Measurements from ENCODE around the gene DDX24. TPM values are rescaled to one million over a fixed set of nuclear protein-coding genes. Genes with fewer than 3 reads are reported as not detected.

The DDX24 gene, protein sequence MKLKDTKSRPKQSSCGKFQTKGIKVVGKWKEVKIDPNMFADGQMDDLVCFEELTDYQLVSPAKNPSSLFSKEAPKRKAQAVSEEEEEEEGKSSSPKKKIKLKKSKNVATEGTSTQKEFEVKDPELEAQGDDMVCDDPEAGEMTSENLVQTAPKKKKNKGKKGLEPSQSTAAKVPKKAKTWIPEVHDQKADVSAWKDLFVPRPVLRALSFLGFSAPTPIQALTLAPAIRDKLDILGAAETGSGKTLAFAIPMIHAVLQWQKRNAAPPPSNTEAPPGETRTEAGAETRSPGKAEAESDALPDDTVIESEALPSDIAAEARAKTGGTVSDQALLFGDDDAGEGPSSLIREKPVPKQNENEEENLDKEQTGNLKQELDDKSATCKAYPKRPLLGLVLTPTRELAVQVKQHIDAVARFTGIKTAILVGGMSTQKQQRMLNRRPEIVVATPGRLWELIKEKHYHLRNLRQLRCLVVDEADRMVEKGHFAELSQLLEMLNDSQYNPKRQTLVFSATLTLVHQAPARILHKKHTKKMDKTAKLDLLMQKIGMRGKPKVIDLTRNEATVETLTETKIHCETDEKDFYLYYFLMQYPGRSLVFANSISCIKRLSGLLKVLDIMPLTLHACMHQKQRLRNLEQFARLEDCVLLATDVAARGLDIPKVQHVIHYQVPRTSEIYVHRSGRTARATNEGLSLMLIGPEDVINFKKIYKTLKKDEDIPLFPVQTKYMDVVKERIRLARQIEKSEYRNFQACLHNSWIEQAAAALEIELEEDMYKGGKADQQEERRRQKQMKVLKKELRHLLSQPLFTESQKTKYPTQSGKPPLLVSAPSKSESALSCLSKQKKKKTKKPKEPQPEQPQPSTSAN
- 39.3 and 70.0 TPM in 2 replicates for total RNA-seq (2011; cell fraction: chromatin; rRNA removed; ENCODE audit: low replicate concordance)
- total RNA-seq (2011; cell fraction: nucleolus; rRNA removed) = 36.2 TPM in 2 replicates
- total RNA-seq (2011; cell fraction: nucleoplasm; rRNA removed) = 33.4 and 34.7 TPM in 2 replicates
- total RNA-seq (2014; rRNA removed) = 98.3 and 104 TPM in 2 replicates
- total RNA-seq (2014; rRNA removed; fragmentation: Illumina TruSeq; extraction: Trizol) = 129 and 139 TPM in 2 replicates
- 122 and 125 TPM in 2 replicates for total RNA-seq (2015; rRNA removed; fragmentation: Illumina TruSeq; extraction: Trizol)
- 118 and 127 TPM in 2 replicates for total RNA-seq (2021)
- polyA plus RNA-seq (2011; rRNA removed) = 95.7 and 98.6 TPM in 2 replicates
- polyA plus RNA-seq (2011; cell fraction: cytosol; rRNA removed) = 61.5 and 65.0 TPM in 2 replicates
- polyA plus RNA-seq (2011; cell fraction: nucleus; rRNA removed) = 76.7 and 77.4 TPM in 2 replicates
- polyA plus RNA-seq (2012) = 67.1 and 89.1 TPM in 2 replicates
- 139 and 175 TPM in 2 replicates for polyA plus RNA-seq (2014; fragmentation: Illumina TruSeq; extraction: Trizol)
- polyA plus RNA-seq (2014; fragmentation: Nextera tagmentation; extraction: Ambion mirVana) = 100 to 1,000 TPM in 1 of 2 experiments, 10 to 100 TPM in 1; 95.1 to 136 TPM
- 67.4 and 82.4 TPM in 2 replicates for polyA plus RNA-seq (2014; rRNA removed)
- polyA minus RNA-seq (2011; rRNA and poly(A)+ RNA removed) = 102 and 114 TPM in 2 replicates
- 32.5 and 54.1 TPM in 2 replicates for polyA minus RNA-seq (2011; cell fraction: cytosol; rRNA and poly(A)+ RNA removed)
- polyA minus RNA-seq (2011; cell fraction: nucleus; rRNA and poly(A)+ RNA removed) = 28.8 and 48.1 TPM in 2 replicates
- Bru-seq, nascent RNA = percentile 88 among the genes with signal in this experiment
- percentile 83 among the genes with signal in this experiment for BruChase-seq, experiment 1, labeled RNA remaining after a 2-hour chase
- percentile 84 among the genes with signal in this experiment for BruChase-seq, experiment 2, labeled RNA remaining after a 6-hour chase
- long read RNA-seq, experiment 1, full-length matches to known transcripts = 180 of 221 reads
- long read RNA-seq, experiment 1, partial matches to known transcripts = 27 of 221 reads
- long read RNA-seq, experiment 1, other reads (novel, unspliced or antisense) = 14 of 221 reads
- long read RNA-seq, experiment 2, full-length matches to known transcripts = 49 of 103 reads
- long read RNA-seq, experiment 2, partial matches to known transcripts = 45 of 103 reads
- long read RNA-seq, experiment 2, other reads (novel, unspliced or antisense) = 9 of 103 reads
- long read RNA-seq, experiment 3, full-length matches to known transcripts = 58 of 74 reads
- long read RNA-seq, experiment 3, partial matches to known transcripts = 16 of 74 reads
- long read RNA-seq, experiment 3, other reads (novel, unspliced or antisense) = 0 of 74 reads

GRCh38 chr14:94080621-94081385 lies at the start of gene DDX24, which contains the start of gene IFI27L1:
Gene DDX24, minus strand, starts transcription at chr14:94081202. Its CDS starts 1,460 bp downstream, at chr14:94079742.
Gene IFI27L1, plus strand, starts transcription at chr14:94081310. Its CDS starts 15,628 bp downstream, at chr14:94096938.
- under 1% methylated on average over 50 of the region's 77 CpGs for WGBS (ENCODE audit: insufficient coverage, low coverage, missing lambda C conversion rate)
- Histone ChIP-seq H3K79me2 (ENCODE audit: control insufficient read depth, insufficient read depth, low read length) (peaks cover 86% of the 10 kb centered on the region), H3K27ac (ENCODE audit: extremely low read depth, low read depth, low read length) (peak within 1 kb of the TSS; percentile 81), H3K4me1 (replicated peaks in 1 of 2; ENCODE audit: control insufficient read depth in 2 of 2, insufficient read depth in 2 of 2, low read length in 2 of 2) (peaks cover 8 to 22% of the 10 kb centered on the region in 2 experiments; a peak in 4 of 5 replicates), H3K9ac (ENCODE audit: insufficient read depth in 1 of 2, low read depth in 2 of 2, low read length in 2 of 2) (peak within 1 kb of the TSS; percentile 85 to 95), H3K36me3 (ENCODE audit: control insufficient read depth, insufficient read depth, low read length) (peaks cover 30% of the 10 kb centered on the region), H2AFZ (ENCODE audit: low read depth, low read length) (peak within 1 kb of the TSS; percentile 64), H3K27me3 (ENCODE audit: control insufficient read depth in 2 of 2, insufficient read depth in 2 of 2, low read length in 2 of 2) (no peaks in the 10 kb centered on the region), H3K4me2 (ENCODE audit: insufficient read depth, low read length) (peak within 1 kb of the TSS; percentile 92), H4K20me1 (replicated peaks; ENCODE audit: control insufficient read depth, insufficient read depth, low read length) (peaks cover 9% of the 10 kb centered on the region), H3K9me3 (replicated peaks; ENCODE audit: control insufficient read depth, insufficient read depth, low read depth, low read length) (no peaks in the 10 kb centered on the region), H3K4me3 (peak within 1 kb of the TSS; percentile 88), H3K9me1 (ENCODE audit: control insufficient read depth, insufficient read depth, low read length) (no peaks in the 10 kb centered on the region)
- DNase-seq (ENCODE audit: extremely low read depth in 1 of 4, low spot score in 3 of 4) (peak; percentile 92 to 95 (median 94)), FAIRE-seq (peak; percentile 90), ATAC-seq (peak; percentile 92)
- intact Hi-C loops (cut with micrococcal nuclease) = no loop called here
- ChIA-PET POLR2A (interaction anchor here (0.6 to 1.0 kb wide), 4 partner anchors 23 to 76 kb away, joined by 3 to 4 read pairs (median 4); partner anchors contain the start of gene IFI27), CTCF (ENCODE audit: low intra/inter-chr PET ratio) (interaction anchor here (0.6 to 0.7 kb wide), 2 partner anchors 60 to 65 kb away, joined by 3 to 5 read pairs; no protein-coding TSS in a partner anchor)
- in situ Hi-C loops (cut with MboI) = no loop called here
- no TSS peak for BruUV-seq (replicated peaks)
- peak; percentile 59; the same call in 1 of the 2 replicates for TF ChIP-seq RB1 (IDR thresholded peaks at IDR 0.05; ENCODE audit: low read depth)
- TF ChIP-seq, protein P1, sequence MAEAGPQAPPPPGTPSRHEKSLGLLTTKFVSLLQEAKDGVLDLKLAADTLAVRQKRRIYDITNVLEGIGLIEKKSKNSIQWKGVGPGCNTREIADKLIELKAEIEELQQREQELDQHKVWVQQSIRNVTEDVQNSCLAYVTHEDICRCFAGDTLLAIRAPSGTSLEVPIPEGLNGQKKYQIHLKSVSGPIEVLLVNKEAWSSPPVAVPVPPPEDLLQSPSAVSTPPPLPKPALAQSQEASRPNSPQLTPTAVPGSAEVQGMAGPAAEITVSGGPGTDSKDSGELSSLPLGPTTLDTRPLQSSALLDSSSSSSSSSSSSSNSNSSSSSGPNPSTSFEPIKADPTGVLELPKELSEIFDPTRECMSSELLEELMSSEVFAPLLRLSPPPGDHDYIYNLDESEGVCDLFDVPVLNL (CRISPR knock-in tag; IDR thresholded peaks at IDR 0.05; ENCODE audit: low read depth) = peak; percentile 65; the same call in 1 of the 2 replicates
- no peak for TF ChIP-seq XRCC4 (IDR thresholded peaks at IDR 0.05; ENCODE audit: extremely low read depth, insufficient read depth, insufficient read length)
- no peak for TF ChIP-seq NFATC3 (IDR thresholded peaks at IDR 0.05)
- TF ChIP-seq NR2C2 (CRISPR knock-in tag; IDR thresholded peaks at IDR 0.05) = no peak
- peak; percentile 91 for TF ChIP-seq NR2C2 (tag; IDR thresholded peaks at IDR 0.05)
- TF ChIP-seq HDAC2 (IDR thresholded peaks at IDR 0.05) = no peak
- TF ChIP-seq RNF2 (IDR thresholded peaks at IDR 0.05) = no peak
- no peak for TF ChIP-seq BRF1 (IDR thresholded peaks at IDR 0.05; ENCODE audit: borderline replicate concordance, extremely low read depth, insufficient read length)
